GM19043 (cell line): ENCODE data around the gene CDH23.

Experiments used
- ATAC-seq: cut with Tn5 transposase; IDR thresholded peaks from one replicate; pipeline ENCODE4 v1.9.1; 2021; ENCODE audit warnings: low read depth; ENCODE audit not compliant: unreplicated experiment

Gene CDH23

DNA sequence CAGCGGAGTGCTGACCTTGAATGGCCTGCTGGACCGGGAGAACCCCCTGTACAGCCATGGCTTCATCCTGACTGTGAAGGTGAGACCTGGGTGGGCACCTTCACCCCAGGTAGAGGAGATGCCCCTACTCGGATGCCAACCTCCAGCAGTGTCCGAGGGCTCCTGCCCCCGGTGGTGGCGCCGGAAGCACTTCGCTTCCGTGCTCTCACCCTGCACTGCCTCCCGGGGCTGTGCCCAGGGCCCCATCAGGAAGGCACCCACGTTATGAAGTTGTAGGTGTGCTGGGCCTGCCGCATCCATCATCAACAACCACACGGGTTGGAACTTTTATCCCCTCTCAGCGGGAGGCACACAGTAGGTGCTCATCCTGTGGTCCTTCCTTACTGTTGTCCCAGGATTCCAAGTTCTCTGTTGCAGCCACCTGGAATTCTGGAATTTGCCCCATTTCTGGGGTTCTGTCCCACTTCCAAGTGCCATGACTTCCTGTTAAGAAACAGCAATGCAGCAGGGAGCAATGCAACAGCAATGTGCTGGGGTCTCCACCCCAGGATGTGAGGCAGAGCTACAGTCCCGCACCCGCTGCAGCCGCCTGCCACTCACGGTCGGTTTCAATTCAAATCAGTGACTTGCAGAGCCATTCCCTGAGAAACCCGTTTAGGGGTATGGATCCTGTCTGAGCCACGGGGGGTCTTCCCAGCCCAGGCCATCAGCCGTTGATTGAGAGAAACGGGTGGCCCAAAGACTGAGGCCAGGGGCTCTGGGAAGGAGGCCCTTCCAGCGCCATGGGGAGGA is 219.0 kb downstream of the CDH23 start:
- ATAC-seq = no peak

DNA sequence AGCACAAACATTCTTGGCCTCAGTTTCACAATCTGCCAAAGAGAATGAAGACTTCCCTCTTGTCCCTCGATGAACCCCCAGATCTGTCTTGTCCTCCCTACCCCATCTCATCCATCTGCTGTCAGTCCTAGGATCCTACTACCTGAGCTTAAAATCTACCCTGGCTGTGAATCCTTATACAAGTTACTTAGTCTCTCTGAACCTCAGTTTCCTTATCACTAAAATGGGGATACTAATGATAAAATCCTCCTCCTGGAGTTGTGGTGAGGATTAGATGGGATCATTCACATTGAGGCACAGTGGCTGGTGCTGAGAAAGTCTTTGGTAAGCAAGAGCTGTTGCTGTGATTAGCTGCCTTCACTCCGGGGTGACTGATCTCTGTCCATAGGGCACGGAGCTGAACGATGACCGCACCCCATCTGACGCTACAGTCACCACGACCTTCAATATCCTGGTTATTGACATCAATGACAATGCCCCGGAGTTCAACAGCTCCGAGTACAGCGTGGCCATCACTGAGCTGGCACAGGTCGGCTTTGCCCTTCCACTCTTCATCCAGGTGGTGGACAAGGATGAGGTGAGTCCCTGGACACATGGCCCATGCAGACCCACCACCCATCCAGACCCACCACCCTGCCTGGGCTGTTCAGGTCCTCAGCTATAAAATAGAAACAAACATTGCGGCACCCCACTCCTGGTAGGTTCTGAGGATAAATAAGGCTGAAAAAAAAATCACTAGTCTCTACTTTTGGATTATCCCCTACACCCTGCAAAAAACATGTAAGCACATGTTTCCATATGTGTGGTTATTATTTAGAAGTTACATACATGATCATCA is 220.3 kb downstream of the CDH23 start:
- no peak for ATAC-seq

DNA sequence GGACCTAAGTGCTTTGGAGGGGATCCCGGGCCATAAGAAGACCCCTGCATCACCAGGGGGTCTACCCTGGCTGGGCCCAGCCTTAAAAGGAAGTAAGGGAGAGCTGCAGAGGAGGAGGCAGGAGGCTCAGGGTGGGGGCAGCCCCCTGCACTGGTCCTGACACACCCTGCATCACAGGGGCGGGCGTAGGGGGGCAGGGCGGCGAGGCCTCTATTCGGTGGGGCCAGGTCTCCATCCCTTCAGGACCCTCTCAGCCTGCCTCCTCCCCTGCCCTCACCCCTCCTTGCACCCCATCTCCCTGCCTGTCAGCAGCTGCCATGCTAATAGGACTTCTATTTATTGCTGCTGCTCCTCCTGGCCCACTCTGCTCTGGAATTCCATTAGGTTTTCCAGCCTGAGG is 221.5 kb downstream of the CDH23 start:
- ATAC-seq = no peak

DNA sequence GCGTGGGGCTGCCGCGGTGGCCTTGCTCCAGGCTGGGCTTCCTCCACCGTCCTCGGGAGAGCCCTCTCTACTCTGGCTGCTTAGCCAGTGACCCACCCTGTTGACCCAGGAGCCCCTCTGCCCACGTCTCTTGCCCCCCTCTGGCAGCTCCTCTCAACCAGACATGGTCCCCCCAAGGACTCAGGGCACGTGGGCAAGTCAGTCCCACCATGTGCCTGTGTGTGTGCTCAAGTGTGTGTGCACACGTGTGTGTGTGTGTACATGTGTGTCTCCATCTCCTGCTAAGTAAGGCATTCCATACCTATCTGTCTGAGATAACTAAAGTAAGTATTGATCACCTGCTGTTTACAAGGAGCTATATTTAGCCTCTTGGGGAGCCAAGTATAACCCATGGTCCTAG is 221.9 kb downstream of the CDH23 start:
- ATAC-seq = no peak

DNA sequence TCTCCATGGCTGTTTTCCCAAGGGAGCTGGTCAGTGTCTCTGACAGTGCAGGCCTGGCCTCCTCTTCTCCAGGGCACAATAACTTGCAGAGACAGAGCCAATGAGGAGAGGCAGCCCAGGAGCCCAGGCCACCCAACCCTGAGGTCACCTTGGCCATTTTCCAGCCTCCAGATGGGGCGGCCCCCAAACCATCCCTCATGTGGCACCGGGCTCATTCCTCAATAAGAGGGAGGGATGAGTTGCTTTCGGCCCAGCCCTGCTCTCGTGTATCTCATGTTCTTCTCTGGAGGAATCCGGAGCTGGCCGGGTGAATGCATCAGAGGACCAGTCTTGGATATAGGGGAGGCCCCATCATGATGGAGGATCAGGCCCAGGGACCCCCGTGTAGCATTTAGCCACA is 223.9 kb downstream of the CDH23 start:
- no peak for ATAC-seq

DNA sequence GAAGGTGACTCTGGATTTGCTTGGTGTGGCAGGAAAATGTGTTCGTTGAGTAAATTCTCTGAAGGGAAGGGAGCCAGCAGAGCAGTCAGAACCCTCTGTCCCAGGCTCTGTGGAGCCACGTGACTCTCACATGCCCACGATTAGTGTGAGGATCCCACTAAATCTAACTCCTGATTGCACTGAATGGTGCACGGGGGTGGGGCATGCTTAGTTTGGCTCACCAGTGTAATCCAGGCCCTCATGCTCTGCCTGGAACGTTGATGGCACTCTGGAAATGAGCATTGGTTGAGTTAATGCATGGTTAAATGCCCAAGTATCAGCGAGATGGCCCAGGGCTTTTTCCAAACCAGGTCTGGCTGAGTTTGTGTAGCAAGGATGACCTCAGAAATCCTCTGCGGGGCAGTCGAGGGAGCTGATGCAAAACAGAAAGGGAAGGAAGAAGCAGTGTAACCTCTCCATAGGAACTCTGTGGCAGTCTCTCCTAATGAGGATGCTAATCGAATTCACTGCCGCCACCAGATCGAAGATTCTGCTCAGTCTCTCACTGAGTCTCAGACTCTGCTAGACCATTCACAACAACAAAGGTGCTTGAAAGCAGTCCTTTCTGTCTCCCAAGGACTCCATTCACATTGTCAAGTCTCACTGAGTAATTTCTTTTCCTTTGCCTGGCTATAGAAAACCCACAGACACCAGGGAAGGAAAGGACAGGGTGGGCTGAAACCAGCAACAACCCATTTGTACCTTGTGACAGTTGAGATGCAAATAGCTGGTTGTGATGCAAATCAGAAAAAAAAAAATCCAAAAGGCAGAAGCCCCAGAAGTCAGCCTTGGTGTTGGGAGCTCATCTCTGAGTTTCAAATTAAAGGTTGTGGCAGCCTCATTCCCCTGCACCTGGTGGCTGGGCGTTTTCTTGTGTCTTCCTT is 224.8 kb downstream of the CDH23 start:
- ATAC-seq = no peak

DNA sequence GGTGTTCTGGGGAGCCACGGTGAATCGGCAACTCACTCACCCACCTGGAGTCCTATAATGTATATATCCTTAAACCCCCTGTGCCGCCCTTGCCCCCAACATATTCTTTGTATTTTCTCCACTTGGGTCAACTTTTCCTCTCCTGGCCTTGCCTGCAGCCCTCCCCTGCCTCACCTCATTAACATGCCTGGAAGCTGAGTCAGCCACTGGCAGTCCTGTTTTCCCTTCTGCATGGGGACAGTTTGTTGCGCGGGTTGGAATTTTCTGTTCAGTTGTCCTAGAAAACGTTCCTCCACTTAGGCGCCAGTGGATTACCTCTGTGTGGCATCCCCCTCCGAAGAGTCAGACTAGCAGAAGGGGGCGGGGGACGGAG is 225.4 kb downstream of the CDH23 start:
- ATAC-seq = no peak

DNA sequence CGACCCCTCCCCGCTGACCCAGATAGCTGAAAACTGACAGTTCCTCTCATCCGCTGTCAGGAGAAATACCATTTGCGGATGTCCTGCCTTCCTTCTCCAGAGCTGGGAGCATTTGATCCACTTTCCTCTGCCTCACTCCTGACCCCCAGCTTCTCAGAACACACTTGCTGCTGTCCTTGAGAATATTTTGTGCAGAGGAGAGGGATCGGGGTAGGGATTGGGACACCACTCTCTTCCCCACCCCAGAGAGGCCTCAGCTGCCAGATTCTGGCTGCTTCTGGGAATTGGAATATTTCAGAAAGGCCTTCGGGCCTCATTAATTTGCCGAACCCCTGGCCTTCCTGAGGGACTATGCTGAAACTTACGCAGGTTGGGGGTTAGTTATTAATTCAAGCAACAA is 225.9 kb downstream of the CDH23 start:
- no peak for ATAC-seq

DNA sequence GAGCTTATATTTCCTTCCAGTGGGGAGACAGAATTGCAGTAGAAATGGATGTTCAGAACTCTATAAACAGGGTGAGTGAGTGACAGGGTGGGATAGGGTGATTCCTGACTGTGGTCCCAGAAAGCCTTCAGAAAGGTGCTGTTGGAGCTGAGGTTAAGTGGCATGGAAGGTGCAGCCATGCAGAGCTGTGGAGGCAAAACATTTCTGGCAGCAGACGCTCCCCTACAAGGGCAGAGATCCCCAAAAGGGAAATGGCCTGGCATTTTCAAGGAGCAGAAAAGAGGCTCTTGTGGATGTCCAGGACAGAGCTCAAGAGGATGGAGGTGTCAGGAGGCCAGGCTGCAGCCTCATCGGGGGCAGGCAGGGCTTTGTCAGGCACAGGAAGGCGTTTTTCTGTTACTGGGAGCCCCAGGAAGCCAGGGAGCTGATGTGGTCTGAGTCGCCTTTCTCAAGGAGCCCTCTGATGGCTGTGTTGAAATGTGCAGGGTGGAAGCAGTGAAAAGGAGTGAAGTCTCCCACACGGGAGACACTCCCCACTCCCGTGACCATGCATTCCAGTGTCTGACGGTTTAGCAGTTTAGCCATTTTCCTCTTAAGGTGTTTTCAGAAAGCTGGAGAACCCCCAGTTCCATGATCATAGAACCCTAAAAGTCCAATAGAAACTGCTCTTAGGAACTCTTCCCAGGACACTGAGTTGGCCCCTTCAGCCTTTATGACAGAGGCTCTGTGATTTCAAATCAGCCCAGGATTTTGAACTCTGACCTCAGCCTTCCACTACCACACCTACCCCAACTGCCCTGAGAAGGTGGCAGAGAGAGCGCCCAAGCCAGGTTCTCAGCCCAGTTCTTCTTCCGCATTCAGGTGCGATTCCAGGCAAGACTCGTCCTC is 226.6 kb downstream of the CDH23 start:
- ATAC-seq = no peak

DNA sequence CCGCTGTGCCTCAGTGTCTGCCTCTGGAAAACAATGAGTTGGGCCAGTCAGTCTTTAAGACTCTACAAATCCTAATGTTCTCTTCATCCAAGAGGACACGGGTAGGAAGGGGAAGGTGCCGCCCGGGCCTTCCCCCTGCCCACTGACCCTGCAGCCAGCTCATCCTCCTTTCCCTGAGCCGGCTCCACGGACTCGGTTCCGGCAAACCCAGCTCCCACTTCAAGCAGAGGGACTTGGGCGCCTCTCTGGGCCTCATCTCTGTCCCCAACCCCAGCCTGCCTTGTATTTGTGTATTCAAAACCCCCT is 227.2 kb downstream of the CDH23 start:
- ATAC-seq = no peak

DNA sequence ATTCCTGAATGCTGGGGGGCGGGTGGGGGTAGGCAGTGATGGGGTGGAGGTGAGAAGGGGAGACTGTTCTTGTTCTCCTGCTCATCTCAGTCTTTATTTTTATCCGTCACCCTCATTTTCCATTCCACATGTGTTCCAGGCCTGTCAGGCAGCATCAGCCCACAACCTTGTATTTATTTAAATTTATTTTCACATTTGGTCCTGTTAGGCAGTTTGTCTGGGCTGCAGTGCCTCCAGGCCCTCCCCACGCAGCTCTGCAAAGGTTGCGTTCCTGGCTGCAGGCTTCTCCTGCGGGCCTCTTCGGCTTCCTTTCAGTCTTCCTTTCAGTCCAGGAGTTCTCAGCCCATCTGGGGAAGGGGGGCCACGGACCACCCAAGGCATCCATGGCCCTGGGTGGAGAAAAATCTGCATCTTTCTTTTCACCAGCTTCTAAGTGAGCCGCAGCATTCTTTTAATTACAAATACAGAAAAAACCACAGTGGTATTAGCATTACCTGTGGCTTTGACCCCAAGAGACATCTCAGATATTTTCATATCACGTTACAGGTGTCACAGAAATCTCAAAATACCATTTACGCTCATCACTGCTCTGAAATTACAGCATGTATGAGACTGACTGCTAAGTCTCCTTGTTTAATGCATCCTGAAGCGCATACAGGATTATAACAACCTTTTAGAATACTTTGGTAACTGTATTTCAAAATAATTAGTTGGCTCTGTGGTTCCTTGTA is 228.9 kb downstream of the CDH23 start:
- no peak for ATAC-seq

DNA sequence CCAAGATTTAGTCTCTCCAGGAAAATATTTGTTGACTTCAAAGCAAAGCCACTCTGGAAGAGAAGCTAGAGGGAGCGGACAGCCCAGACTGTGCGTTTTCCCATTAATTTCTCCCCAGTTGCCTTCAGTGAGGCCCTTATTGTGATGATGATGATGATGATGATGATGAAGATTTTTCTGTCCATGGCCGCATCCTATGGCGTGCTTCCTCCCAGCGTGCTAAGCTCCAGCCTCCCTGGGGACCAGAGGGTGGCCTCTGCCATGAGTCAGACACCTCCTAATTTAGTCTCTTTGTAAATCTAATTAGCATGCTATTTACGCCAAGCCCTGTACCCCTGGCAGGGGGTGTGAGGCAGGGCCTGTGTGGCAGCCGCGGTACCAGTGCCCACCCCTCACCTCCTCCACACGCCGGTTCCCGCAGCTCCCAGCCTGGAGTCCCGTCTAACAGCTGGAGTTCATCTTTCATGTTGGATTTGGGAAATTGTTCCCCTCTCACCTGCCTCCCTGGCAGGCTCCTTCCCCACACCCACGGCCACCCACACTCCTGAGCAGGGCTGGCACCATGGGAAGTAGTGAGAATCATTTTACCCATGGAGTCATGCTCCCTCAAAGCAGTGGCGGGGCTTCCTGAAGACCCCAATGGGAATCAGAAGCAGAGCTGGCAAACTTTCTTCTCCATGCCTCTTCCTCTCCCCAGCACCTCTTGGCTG is 230.7 kb downstream of the CDH23 start:
- no peak for ATAC-seq

DNA sequence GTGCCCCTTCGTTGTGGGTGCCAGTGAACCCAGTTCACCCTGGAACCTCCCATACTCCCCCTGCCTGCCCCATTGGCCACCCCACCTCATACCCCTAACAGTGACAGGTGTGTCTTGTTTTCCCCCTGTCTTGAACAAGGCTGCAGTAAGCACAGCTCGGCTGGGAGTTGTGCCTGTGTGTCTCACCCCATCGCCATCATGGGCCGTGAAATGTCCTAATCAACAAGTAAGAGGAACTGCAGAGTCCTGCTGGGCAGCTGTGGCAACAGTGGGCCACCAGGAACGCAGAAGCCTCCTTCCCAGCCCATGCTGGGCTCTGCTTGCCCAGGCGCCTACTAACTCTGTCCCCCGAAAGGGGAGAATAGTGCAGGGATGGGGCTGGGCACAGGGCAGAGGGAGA is 231.2 kb downstream of the CDH23 start:
- ATAC-seq = no peak

DNA sequence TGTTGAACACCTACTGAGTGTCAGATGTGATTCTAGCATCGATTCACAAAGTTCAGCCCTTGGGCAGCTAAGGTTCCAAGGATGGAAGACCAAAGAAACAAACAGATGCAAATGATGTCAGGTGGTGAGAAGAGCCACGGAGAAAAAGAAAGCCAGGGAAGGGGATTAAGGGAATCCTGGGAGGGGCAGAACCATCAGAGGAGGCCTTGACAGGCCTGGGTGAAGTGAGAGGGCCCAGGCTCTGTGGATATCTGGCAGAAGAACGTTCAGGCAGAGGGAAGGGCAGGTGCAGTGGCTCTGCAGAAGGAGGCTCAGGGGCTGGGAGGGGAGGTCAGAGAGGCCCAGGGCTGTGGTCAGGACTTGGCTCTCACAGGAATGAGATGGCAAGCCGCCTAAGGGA is 232.4 kb downstream of the CDH23 start:
- no peak for ATAC-seq

DNA sequence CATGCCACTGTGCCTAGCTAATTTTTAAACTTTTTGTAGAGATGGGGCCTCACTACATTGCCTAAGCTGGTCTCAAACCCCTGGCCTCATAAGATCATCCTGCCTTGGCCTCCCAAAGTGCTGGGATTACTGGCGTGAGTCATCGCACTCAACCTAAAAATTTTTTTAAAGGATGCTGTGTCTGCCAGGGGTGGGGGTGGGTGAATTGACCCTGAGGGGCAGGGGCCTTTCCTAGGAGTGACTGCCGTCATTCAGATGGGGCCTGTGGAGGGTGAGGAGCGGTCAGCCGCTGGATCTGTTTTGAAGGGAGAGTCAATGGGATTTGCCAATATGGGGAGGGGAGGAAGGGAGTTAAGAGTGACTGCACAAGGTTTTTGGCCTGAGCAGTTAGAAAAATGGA is 233.4 kb downstream of the CDH23 start:
- ATAC-seq = no peak

DNA sequence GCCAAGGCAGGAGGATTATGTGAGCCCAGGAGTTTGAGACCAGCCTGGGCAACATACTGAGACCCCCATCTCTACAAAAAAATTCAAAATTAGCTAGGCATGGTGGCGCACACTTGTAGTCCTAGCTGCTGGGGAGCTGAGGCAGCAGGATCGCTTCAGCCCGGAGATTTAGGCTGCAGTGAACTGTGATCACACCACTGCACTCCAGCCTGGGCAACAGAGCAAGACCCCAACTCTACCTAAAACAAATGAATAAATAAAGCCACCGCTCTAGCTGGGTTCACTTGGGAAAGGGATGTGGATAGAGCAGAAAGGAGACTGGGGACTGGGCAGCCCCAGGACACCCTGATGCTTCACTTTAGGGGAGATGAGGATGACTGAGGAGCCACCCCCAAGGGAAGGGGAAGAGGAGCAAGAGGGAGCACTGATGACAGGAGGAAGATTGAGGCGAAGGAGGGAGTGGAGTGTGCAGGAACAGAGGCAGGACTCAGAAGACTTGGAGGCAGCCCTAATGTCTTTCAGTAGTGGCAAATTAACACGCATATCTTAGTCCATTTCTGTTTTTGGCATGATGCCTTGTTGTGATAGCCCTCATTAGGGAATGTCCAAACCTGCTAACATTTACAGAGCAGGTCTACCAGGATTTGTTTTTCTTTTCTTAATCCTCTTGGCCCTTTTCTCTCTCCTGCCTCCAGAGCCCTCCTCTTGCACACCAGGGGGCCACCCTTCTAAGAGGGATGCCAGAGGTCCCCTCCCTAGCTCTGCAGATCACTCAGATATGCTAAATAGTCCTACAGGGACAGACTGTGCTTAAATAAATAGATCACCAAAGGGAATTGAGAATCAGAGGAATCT is 234.5 kb downstream of the CDH23 start:
- no peak for ATAC-seq

DNA sequence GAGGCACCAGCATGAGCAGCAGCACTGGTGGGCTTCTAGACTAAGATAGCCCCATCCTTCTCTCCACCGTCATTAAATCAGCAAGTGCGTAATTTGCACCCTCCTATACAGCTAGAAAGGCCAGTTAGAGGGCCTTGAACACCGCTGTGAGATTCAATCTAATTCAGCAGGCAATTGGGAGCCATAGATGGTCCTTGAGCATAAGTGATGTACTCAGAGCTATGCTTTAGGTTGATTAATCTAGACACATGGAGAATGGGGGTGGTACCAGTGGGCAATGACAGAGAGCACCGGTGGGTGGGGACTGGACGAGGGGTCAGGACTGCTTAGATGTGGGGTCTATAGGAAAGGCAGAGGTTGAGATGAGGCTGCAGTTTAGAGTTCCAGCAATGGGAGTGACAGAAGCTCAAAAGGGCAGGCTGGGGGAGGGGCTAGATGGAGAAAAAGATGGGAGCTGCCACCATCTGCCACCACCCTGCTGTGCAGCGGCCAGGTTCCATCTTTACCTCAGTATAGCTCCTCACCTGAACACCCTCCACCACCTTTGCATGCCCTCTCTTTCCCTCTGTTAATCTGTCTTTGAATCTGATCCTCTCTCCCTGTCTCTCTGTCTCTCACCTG is 235.6 kb downstream of the CDH23 start:
- ATAC-seq = no peak
